Measurements from ENCODE around the gene JDP2. TPM values are rescaled to one million over a fixed set of nuclear protein-coding genes. Genes with fewer than 3 reads are reported as not detected.
"Not testable (repeated sequence)": the region's sequence is repeated elsewhere in the genome, so short reads cannot be mapped to it uniquely, and the experiment has no call there.

Gene JDP2
- total RNA-seq, 1 experiment from 2014 or later: 76.1 TPM

GRCh38 chr14:75458305-75458704, 30.5 kb downstream of the JDP2 start:
- no peak for DNase-seq
- Histone ChIP-seq H3K9me3 (no peaks in the 10 kb centered on the region), H3K27me3 (no peaks in the 10 kb centered on the region), H3K4me3 (no peak overlapping the region), H3K36me3 (peaks cover 24% of the 10 kb centered on the region)

DNA sequence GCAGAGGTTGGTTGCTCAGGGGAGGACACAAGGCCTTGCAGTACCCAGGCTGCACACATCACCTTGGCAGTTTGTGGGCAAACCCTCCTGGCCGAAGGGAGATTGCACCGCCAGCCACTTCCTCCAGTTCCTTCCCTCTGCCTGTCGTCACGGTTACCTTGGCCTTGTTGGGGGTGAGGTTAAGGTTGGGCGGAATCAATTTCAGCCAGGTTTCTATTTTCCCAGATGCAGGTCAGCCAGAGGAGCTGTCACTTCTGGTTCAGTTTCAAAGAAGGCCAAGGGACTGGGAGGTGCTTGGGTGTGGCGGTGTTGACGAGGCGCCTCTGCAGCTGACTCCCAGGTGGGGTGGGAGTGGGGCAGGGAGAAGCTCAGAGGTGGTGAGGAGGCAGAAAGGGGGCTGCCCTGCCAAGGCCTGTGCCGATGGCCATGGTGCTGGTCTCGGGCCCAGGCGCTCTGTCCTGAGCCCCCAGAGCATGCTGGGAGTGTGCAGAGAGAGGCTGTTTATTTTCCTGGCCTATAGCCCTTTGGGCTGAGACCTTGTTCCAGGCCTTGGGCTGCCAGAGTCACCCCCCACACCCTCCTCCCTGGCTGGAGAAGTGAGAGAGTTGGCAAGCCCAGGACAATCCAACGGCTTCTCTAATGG, 31.4 kb downstream of the JDP2 start:
- Histone ChIP-seq H3K36me3 (peaks cover 24% of the 10 kb centered on the region), H3K9me3 (no peaks in the 10 kb centered on the region), H3K27me3 (no peaks in the 10 kb centered on the region), H3K4me3 (no peak overlapping the region)
- no peak for DNase-seq

GRCh38 chr14:75459791-75460190, 32.0 kb downstream of the JDP2 start:
- H3K36me3 ChIP-seq: peaks cover 24% of the 10 kb centered on the region
- H3K27me3 ChIP-seq: no peaks in the 10 kb centered on the region
- DNase-seq: no peak

DNA sequence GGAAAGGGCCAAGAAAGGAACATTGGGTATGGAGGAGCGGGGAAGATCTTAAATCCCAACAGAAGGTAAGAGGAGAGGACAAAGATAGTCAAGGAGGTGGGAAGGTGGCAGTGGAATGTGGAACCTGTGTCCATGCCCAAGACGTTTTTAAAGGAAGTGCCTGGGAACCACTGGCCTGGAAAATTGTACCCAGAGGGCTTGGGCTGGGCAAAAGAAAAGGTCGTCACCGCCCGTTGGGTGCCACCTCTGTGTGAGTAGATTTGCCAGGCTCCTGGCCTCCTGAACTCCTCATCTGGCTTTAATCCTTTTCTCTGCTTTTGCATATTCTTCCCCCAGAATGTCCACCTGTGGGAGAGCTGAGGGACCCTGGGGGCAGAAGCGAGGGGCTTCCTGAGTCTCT, 32.6 kb downstream of the JDP2 start:
- peaks cover 22% of the 10 kb centered on the region for H3K36me3 ChIP-seq
- H3K27me3 ChIP-seq: no peaks in the 10 kb centered on the region
- no peak for DNase-seq
- H3K9me3 ChIP-seq: no peaks in the 10 kb centered on the region
- no peak overlapping the region for H3K4me3 ChIP-seq

More at GRCh38 chr14:75459791-75460190, 32.0 kb downstream of the JDP2 start:
- Histone ChIP-seq H3K4me3 (no peak overlapping the region), H3K9me3 (no peaks in the 10 kb centered on the region)

DNA sequence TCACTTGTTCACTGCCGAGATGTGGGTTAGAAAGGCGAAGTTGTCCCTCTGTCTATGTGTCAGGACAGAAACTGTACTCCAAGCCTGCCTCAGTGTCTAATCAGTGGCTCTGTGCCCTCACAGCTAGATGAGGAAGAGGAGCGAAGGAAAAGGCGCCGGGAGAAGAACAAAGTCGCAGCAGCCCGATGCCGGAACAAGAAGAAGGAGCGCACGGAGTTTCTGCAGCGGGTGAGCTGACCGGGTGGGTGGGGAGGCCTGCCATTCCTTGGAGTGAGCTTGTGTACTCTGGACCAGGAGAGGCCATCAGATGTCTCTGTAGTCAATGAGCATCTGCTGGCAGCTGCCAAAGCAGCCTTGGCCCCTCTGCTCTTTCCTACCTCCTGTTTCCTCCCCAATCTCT, 33.5 kb downstream of the JDP2 start:
- no peak for DNase-seq
- H3K27me3 ChIP-seq: no peaks in the 10 kb centered on the region
- no peaks in the 10 kb centered on the region for H3K9me3 ChIP-seq
- H3K36me3 ChIP-seq: peaks cover 18% of the 10 kb centered on the region
- H3K4me3 ChIP-seq: no peak overlapping the region

GRCh38 chr14:75461755-75462349, 34.0 kb downstream of the JDP2 start:
- no peak overlapping the region for H3K4me3 ChIP-seq
- no peaks in the 10 kb centered on the region for H3K9me3 ChIP-seq
- H3K36me3 ChIP-seq: peaks cover 18% of the 10 kb centered on the region
- DNase-seq: no peak
- no peaks in the 10 kb centered on the region for H3K27me3 ChIP-seq

- H3K36me3 ChIP-seq: peaks cover 19% of the 10 kb centered on the region
- DNase-seq: no peak
- no peak overlapping the region for H3K4me3 ChIP-seq
- H3K27me3 ChIP-seq: no peaks in the 10 kb centered on the region
- no peaks in the 10 kb centered on the region for H3K9me3 ChIP-seq
These were observed 36.8 kb downstream of the JDP2 start for GRCh38 chr14:75464626-75465025.

- no peak overlapping the region for H3K4me3 ChIP-seq
- H3K36me3 ChIP-seq: peaks cover 27% of the 10 kb centered on the region
- H3K27me3 ChIP-seq: no peaks in the 10 kb centered on the region
- H3K9me3 ChIP-seq: no peaks in the 10 kb centered on the region
- no peak for DNase-seq
These were observed 39.9 kb downstream of the JDP2 start for GRCh38 chr14:75467763-75468162.

DNA sequence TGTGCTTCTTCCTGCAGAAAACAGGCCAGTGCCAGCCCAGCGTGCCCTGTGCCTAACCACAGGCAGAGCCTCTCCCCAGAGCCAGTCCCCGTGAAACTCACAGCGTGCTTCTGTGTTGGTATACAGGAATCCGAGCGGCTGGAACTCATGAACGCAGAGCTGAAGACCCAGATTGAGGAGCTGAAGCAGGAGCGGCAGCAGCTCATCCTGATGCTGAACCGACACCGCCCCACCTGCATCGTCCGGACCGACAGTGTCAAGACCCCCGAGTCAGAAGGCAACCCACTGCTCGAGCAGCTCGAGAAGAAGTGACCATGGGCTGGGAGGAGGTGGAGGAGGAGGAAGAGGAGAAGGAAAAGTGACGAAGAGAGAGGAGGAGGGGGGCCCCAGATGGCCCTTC, 41.3 kb downstream of the JDP2 start:
- DNase-seq: no peak
- Histone ChIP-seq H3K4me3 (no peak overlapping the region), H3K27me3 (no peaks in the 10 kb centered on the region), H3K9me3 (no peaks in the 10 kb centered on the region), H3K36me3 (peaks cover 28% of the 10 kb centered on the region)

- no peaks in the 10 kb centered on the region for H3K9me3 ChIP-seq
- H3K4me3 ChIP-seq: no peak overlapping the region
- H3K27me3 ChIP-seq: no peaks in the 10 kb centered on the region
- H3K36me3 ChIP-seq: peaks cover 28% of the 10 kb centered on the region
- DNase-seq: no peak
These were observed 41.9 kb downstream of the JDP2 start for GRCh38 chr14:75469606-75470237.

DNA sequence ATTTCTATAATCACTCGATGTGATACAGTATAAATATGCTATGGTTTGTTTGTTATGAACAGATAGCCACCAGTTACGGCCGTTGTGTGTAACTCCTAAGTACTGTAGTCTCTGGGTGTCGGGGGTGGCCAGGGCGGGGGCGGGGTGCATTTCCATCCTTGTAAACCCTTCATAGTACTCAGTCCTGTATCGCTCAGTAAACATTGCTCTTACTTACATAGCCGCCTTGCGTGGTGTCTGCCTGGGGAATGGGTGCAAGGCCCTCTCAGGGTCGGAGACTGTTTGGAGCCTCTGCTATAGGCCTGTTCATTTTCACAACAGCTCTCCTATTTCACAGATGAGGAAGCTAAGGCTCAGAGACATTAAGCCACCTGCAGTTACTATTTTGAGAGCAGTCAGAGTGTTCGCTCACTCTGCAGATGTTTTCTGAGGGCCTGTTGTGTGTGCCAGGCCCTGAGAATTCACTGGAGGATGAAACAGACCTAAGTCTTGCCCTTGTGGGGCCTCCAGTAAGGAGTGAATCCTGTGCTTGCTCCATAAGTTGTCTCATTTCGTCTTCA, 42.5 kb downstream of the JDP2 start:
- Histone ChIP-seq H3K4me3 (no peak overlapping the region), H3K27me3 (no peaks in the 10 kb centered on the region), H3K9me3 (no peaks in the 10 kb centered on the region), H3K36me3 (peaks cover 28% of the 10 kb centered on the region)
- no peak for DNase-seq

DNA sequence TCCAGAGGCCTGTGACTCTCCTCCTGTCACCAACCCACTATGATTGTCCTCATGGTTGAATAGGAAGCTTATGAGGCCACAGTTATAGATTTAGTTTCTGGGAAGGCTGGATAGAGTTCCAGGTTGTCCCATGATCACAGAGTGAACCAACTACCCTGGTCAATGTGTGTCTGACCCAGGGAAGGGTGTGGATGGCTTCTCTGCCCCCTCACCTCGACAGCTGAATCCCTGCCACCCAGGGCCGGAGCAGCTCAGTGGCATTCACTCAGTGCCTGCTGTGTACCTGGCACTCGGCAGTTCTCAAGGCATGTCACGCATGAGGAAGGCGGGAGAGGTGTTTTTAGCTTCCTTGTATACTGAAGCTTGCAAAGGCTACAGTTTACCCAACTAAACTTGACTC, 43.2 kb downstream of the JDP2 start:
- Histone ChIP-seq H3K36me3 (peaks cover 28% of the 10 kb centered on the region), H3K9me3 (no peaks in the 10 kb centered on the region), H3K4me3 (no peak overlapping the region)

GRCh38 chr14:75474127-75474526, 46.3 kb downstream of the JDP2 start:
- peaks cover 26% of the 10 kb centered on the region for H3K36me3 ChIP-seq
- not testable (repeated sequence) for H3K4me3 ChIP-seq, DNase-seq, H3K27me3 ChIP-seq, H3K9me3 ChIP-seq

More for the DNA sequence above, 43.2 kb downstream of the JDP2 start:
- no peaks in the 10 kb centered on the region for H3K27me3 ChIP-seq
- DNase-seq: no peak

DNA sequence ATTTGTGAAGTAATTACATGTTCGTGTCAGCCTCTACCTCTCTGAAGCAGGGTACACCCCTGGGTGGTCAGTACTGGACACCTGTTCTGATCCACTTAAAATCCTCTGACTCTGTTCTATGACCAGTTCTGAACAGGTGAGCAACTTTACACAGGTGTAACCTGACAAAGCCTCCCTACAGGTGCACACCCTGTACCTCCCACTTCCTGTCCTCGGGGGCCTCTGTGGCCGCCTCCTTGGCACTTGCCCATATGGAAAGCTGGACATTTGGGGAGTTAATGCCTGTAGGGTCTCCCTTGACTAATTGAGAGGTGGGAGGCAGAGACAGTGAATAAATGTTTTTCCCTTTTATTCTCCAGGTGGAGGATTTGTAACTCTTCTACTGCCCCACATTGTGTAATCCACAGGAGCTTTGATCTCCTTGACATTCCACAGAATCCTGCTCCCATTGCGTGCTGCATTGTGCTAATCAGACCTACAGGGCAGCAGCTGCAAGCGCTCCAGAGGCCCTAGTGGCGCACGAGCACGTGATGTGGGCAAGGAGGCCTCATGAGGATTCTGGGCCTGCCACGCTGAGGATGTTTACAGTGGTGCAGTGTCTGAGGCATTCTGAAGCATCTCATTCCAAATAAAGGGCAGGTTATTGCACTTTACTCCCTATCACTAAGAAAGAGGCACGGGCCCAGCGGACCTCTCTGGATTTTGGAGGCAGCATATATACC, 48.6 kb downstream of the JDP2 start:
- H3K36me3 ChIP-seq: peaks cover 12% of the 10 kb centered on the region
- H3K4me3 ChIP-seq: no peak overlapping the region
- H3K9me3 ChIP-seq: no peaks in the 10 kb centered on the region
- H3K27me3 ChIP-seq: no peaks in the 10 kb centered on the region
- DNase-seq: no peak

DNA sequence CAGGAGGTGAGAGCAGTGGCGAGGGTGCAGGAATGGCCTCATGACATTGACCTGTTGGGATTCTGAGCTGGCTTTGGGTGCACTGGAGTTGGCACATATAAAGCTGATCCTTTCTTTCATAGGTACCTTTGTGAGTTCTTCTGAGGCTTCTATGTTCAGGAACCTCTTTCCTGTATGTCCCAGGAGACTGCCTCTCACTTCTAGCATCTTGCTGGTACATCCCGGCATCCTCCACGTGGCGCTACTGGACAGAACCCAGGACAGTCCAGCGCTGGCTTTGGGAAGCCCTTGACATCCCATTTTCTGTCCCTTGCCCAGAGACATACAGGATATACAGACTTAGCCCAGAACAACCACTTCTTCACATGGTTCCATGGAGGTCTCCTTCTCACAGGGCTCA, 50.1 kb downstream of the JDP2 start:
- DNase-seq: no peak
- H3K27me3 ChIP-seq: no peaks in the 10 kb centered on the region
- no peaks in the 10 kb centered on the region for H3K9me3 ChIP-seq
- no peak overlapping the region for H3K4me3 ChIP-seq
- H3K36me3 ChIP-seq: peaks cover under 1% of the 10 kb centered on the region

GRCh38 chr14:75479770-75480600, 52.2 kb downstream of the JDP2 start:
- H3K4me3 ChIP-seq: no peak overlapping the region
- H3K27me3 ChIP-seq: no peaks in the 10 kb centered on the region
- DNase-seq: no peak

More at GRCh38 chr14:75479770-75480600, 52.2 kb downstream of the JDP2 start:
- no peaks in the 10 kb centered on the region for H3K9me3 ChIP-seq
- no peaks in the 10 kb centered on the region; the same call in 1 of the 2 replicates for H3K36me3 ChIP-seq
